CD4-positive, alpha-beta T cell treated with Interleukin-4 for 1 hour (primary cell): ENCODE measurements around the gene FUT8.

Experiments
- DNase-seq, 2 donors: peaks; one replicate each; pipeline ENCODE4 v3.0.0-alpha.2; 2020 to 2022

Gene FUT8

DNA sequence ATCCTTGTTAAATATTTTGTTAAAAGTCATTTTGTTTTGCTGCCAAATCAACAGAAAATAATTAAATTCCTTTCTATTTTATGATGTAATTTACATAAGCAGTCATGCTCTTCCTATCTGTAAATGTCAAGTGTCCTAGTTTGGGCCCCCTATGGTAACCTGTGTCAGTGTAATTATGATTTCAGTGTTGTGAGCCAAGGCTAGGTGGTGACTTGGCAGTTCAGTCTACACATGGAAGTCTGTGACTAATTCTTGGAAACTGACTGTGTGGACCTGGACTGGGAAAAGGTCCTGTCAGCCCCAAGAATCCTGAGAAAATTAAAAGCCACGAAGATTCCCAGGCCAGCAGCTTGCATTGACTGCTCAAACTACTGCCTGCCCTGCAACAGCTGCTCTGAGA is 371.0 kb downstream of the FUT8 start:
- DNase-seq, result no peak

DNA sequence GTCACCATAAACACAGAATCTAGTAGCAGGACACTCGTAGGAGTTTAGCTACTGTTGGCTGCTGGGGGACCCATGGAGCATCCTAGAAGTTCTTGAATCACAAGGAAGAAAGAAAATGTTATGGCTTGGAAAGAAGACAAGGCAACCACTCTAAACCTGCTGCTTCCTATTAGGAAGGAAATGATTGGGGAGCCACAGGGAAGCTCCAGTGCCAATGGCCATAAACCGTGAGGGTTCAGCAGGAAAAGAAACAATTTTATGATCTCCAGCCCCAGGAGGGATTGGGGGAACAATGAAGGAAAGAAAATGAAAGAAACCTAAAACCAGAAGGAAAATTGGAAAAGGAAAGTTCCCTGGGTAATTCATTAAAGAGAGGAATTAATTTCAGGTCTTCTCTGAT is 372.0 kb downstream of the FUT8 start:
- no peak for DNase-seq

DNA sequence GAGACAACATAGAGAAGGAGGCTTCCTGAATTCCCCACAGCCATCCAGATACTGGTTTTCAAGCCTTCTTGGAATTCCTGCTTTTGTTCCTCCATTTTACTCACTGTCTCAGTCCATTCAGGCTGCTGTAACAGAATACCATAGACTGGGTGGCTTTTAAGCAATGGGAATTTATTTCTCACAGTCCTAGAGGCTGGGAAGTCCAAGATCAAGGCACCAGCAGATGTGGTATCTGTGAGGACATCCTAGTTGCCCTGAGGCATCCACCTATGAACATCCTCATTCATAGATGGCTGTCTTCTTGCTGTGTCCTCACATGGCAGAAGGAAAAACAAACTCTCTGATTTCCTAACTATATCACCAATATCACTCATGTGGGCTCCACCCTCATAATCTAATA is 374.9 kb downstream of the FUT8 start:
- DNase-seq, result no peak

DNA sequence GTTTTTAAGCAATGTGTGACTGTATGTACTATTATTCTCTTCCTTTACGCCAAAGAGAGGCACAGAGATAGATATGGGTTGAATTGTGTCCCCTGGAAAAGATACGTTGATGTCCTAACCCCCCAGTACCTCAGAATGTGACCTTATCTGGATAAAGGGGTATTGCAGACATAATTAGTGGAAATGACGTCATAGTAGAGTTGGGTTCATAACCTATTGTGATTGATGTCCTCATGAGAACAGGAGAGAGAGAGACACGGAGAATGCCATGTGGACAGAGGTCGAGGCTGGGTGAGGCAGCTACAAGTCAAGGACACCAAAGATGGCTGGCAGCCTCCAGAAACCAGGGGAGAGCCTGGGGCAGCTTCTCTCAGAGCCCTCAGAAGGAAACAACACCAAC is 376.3 kb downstream of the FUT8 start:
- DNase-seq, result no peak

DNA sequence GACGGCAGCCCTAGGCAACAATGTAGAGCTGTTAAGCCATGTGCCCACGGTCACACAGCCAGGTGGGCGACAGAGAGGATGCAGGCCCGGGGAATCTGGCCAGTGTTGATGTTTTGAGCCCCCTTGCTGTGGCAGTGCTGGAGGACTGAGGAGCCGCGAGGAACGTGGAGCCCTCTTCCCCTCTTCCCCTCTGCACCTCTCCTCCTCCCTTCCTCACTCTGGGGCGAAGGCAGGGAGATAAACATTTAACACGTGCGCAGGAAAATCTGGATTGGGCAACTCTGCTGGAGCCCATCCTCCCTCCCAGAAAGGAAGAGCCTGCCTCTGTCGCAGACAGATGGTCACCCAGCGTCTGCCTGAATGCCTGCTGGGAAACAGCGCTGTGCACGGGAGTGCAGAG is 376.8 kb downstream of the FUT8 start:
- no peak for DNase-seq

DNA sequence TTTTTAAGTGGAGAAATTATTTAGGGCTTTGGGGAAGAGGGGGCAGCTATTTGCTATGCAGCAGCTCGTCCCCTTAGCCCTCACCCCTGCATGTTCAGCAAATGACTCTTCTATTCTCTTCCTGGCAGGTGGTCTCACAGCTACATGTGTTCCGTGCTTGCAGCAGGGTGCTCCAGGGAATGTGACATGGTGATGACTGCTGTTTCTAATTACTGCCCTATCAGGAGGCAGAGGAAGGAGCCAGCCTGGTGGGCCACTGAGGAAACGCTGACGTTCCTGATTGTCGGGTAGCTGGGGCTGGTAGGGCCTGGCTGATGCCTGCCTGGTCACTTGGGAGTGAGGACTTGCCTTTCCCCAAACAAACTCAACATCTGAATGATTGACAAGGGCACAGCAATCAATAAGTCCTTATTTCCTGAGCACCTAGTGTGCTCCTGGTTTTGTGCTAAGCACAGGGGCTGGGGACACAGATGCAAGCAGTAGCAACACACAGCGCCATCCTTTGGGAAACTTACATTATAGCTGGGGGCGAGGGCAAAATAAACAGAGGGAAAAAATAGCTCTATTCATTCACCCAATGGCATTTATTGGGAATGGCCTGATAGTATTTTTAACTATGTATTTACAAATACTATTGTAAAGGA is 377.8 kb downstream of the FUT8 start:
- no peak for DNase-seq

DNA sequence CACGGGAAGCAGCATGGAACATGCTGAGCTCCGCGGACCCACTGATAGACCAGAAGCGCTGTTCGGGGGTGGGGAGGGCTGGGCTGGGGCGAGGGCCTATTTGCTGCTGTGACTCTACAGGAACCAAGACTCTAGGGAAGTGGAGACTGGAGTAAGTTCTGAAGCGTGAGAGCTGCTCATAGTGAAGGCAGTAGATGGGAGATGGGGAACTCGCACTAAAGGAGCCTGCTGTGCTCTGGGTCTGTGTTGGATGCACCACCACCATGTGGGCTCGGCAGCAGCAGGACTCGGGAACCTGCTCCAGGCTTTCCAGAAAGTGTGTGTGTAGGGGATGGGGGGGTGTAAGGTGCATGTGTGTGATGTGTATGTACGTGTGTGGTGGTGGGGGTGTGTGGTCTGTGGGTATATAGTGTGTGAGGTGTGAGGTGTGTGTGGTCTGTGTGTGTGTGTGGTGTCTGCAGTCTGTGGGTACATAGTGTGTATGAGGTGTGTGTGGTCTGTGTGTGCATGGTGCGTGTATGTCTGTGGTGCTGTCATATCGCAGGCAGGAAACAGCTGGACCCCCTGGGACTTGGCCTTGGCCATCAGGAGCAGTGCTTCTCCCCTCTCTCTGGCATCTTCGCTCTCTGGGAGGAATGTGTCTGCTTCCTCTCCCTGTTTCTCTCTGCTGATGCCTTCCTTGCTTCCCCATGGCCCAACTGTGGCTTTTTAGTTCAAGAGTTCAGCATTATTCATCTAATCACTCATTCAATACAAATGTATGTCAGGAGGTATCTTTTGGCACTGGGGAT is 378.9 kb downstream of the FUT8 start:
- peak; percentile 27 to 44 for DNase-seq

DNA sequence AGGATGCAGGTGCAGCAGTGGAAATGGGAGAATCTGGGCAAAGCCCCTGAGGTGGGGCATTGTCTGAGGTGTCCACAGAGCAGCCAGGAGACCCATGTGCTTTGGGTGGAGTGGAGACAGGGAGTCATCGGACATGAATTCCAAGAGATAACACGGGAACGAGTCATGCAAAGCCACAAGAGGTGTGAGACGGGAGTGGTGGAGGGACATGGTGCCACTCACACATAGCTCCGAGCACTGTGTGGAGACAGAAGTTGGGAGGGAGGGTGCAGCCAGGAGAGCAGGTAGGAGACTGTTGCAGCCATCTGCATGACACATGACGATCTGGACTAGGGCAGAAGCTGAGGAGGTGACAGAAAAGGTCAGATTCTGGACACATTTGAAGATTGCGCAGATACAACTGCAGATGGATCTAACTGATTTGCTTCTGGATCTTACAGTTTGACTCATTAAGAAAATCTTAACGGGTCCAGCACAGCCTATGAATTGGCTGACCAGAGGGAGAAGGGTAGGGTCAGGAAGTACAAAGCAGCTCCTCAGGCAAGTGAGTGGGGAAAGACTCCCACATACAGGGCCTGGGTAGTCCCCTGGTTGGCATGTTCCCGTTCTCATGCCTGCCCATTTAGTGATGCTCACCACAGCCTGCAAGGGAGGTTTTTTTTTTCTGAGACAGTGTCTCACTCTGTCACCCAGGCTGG is 379.8 kb downstream of the FUT8 start:
- DNase-seq, result no peak
